Measurements from ENCODE around the gene CACNA1C.

The CACNA1C gene

DNA sequence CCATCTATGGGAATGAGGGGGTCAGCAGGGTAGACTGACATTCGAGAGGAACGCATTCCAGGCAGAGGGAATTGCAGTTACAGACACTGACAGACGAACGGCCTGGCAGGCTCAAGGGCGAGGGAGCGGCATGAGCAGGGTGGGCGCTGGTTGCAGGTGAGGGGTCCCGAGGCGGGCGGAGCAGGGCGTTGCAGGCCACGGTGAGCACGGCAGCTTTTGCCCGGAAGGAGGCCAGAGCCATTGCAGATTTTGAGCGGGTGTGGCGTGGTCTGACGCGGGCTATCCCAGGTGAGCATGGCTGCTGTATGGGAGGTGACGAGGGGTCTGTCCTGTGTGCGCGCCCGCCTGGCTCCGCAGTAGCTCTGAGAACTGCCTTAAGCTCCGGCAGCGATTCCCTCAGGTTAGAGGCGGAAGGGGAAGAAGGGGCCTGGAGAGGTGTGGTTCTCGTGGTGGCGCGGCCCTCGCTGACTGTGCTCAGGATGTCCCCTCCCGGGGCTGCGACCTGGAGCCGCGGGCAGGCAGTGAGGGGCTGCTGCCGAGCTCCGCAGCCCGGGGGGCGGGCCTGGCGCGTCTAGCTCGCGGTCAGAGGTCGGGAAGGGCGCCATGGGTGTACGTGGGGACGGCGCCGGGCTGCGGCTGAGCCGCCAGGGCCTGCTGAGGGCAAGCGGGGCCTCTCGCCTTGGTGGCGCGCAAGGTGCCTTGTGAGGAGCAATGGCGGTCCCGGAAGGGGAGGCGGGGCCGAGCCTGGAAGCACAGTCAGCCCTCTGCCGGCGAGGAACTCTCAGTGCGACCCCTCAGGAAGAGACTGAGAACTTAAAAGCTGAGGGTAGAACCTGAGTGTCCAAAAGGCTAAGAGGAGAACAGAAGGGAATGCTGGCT lies 177.1 kb downstream of the CACNA1C start:
- peaks cover 22% of the 10 kb centered on the region for H3K27me3 Mint-ChIP-seq
- CTCF ChIA-PET, result no interaction called here
- DNase-seq, result no peak
- H3K4me1 Mint-ChIP-seq, result no peaks in the 10 kb centered on the region
- no peaks in the 10 kb centered on the region for H3K36me3 Mint-ChIP-seq
- H3K4me3 Mint-ChIP-seq, result no peak overlapping the region
- H3K27ac Mint-ChIP-seq, result no peak overlapping the region
- H3K9me3 Mint-ChIP-seq, result no peaks in the 10 kb centered on the region

- no peak for DNase-seq
- Mint-ChIP-seq H3K27me3 (peaks cover 22% of the 10 kb centered on the region), H3K4me1 (no peaks in the 10 kb centered on the region), H3K36me3 (no peaks in the 10 kb centered on the region), H3K4me3 (no peak overlapping the region), H3K9me3 (no peaks in the 10 kb centered on the region), H3K27ac (no peak overlapping the region)
- CTCF ChIA-PET, result interaction anchor here (1.0 kb wide), 1 partner anchor 351 kb away, joined by 3 read pairs; no protein-coding TSS in a partner anchor
Observed at GRCh38 chr12:2231011-2231595, 178.3 kb downstream of the CACNA1C start.

- Mint-ChIP-seq H3K36me3 (no peaks in the 10 kb centered on the region), H3K4me1 (no peaks in the 10 kb centered on the region), H3K27me3 (peaks cover 21% of the 10 kb centered on the region), H3K27ac (no peak overlapping the region), H3K9me3 (no peaks in the 10 kb centered on the region), H3K4me3 (no peak overlapping the region)
- CTCF ChIA-PET, result interaction anchor here (1.0 kb wide), 1 partner anchor 350 kb away, joined by 3 read pairs; no protein-coding TSS in a partner anchor
- no peak for DNase-seq
Observed at GRCh38 chr12:2231956-2232355, 179.2 kb downstream of the CACNA1C start.

- H3K27ac Mint-ChIP-seq, result no peak overlapping the region
- no peaks in the 10 kb centered on the region for H3K36me3 Mint-ChIP-seq
- peaks cover 18% of the 10 kb centered on the region for H3K27me3 Mint-ChIP-seq
- no peak for DNase-seq
- no peaks in the 10 kb centered on the region for H3K9me3 Mint-ChIP-seq
- H3K4me1 Mint-ChIP-seq, result no peaks in the 10 kb centered on the region
- H3K4me3 Mint-ChIP-seq, result no peak overlapping the region
- CTCF ChIA-PET, result no interaction called here
Observed at GRCh38 chr12:2233034-2233433, 180.2 kb downstream of the CACNA1C start.

GRCh38 chr12:2234091-2234490 lies 181.3 kb downstream of the CACNA1C start:
- CTCF ChIA-PET, result no interaction called here
- no peak overlapping the region for H3K27ac Mint-ChIP-seq

GRCh38 chr12:2234646-2235350 lies 182.0 kb downstream of the CACNA1C start:
- no peaks in the 10 kb centered on the region for H3K9me3 Mint-ChIP-seq
- DNase-seq, result no peak
- H3K36me3 Mint-ChIP-seq, result no peaks in the 10 kb centered on the region
- no peak overlapping the region for H3K4me3 Mint-ChIP-seq
- CTCF ChIA-PET, result no interaction called here
- H3K27me3 Mint-ChIP-seq, result peaks cover 6% of the 10 kb centered on the region
- no peaks in the 10 kb centered on the region for H3K4me1 Mint-ChIP-seq
- H3K27ac Mint-ChIP-seq, result no peak overlapping the region

More at GRCh38 chr12:2234091-2234490, 181.3 kb downstream of the CACNA1C start:
- Mint-ChIP-seq H3K9me3 (no peaks in the 10 kb centered on the region), H3K4me3 (no peak overlapping the region), H3K27me3 (peaks cover 10% of the 10 kb centered on the region), H3K4me1 (no peaks in the 10 kb centered on the region), H3K36me3 (no peaks in the 10 kb centered on the region)
- no peak for DNase-seq

DNA sequence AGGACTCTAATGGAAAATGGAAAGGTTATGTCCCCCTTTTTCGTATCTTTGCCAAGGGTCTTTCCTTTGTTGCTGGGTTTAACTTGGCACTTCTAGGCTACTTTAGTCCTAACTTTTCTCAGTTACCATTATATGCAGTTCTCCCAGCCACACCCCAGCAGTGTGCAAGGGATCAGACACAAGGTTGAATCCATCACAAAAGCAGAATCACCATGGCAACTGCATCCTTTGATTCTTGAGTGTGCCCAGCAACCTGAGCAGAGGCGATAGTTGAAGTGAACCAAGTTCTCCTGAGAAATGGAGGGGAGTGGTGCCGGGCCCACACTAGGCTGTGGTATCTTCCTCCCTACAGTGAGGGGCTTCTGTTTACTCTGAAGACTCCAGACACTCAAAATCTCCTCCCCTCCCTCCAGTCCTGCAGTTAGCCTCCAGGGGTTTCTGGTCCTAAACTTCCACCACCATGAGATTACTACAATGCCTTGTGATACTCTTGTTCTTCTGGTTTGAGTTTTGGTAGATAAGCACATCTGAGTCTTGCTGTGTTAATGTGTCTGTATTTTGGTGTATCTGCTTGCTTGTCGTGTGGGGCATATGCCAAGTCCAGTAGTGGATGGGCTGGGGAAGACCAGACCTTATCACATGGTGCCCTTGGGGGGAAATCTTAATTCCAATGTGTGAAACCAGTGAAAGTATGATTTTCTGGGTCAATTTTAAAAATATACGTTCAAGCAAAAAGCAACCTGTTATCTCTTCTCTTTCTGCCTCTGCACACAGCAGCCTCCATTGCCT lies 183.9 kb downstream of the CACNA1C start:
- DNase-seq, result no peak
- H3K4me1 Mint-ChIP-seq, result no peaks in the 10 kb centered on the region
- H3K9me3 Mint-ChIP-seq, result no peaks in the 10 kb centered on the region
- CTCF ChIA-PET, result no interaction called here
- no peak overlapping the region for H3K4me3 Mint-ChIP-seq
- no peak overlapping the region for H3K27ac Mint-ChIP-seq
- H3K36me3 Mint-ChIP-seq, result no peaks in the 10 kb centered on the region
- peaks cover 10% of the 10 kb centered on the region for H3K27me3 Mint-ChIP-seq

- Mint-ChIP-seq H3K4me1 (no peaks in the 10 kb centered on the region), H3K9me3 (no peaks in the 10 kb centered on the region), H3K27ac (no peak overlapping the region), H3K27me3 (peaks cover 14% of the 10 kb centered on the region), H3K36me3 (no peaks in the 10 kb centered on the region), H3K4me3 (no peak overlapping the region)
- CTCF ChIA-PET, result no interaction called here
- DNase-seq, result no peak
Observed at GRCh38 chr12:2238111-2238510, 185.3 kb downstream of the CACNA1C start.

DNA sequence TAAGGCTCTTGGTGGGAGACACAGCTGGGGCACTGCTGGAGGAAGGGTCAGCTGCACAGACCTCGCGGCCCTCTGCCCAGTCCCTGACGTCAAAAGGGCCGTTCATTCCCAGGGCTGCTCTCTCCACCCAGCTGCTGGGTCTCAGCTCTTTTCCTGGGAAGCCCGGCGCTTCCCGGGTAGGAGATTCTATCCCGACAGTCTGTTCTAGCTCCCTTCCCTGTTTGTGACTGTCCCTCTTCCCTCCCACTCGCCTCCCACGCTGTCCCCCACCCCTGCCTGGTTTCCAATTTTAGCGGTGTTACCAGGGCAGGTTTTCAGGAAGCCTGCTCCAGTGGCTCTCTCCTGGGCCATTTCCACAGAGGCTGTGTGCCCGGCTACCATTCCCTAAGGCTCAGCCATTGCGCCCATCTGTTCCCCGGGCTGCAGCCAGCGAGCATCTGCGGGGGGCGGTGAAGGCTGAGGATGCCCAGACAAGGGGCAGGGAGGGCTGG lies 186.6 kb downstream of the CACNA1C start:
- Mint-ChIP-seq H3K4me3 (no peak overlapping the region), H3K27me3 (peaks cover 9% of the 10 kb centered on the region), H3K36me3 (no peaks in the 10 kb centered on the region), H3K4me1 (no peaks in the 10 kb centered on the region), H3K27ac (no peak overlapping the region), H3K9me3 (no peaks in the 10 kb centered on the region)
- no peak for DNase-seq
- CTCF ChIA-PET, result no interaction called here

DNA sequence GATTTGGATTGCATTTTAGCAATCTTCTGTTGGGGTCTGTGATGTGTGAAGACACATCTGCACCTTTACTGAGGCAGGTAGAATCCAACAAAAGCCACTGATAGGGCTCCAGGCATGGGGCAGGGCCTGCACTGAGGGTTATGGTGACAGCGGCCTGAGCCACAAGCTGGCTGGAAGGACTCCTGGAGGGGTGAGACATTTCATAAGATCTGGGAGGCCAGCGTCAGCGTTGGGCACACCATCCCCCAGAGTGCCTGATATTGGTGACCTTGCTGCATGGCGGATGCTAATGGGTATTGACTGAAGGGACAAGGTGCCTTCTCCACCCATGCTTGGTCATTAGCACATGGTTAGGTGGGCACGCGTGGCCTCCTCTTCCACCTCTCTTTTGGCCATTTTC lies 187.6 kb downstream of the CACNA1C start:
- H3K4me1 Mint-ChIP-seq, result no peaks in the 10 kb centered on the region
- peaks cover 9% of the 10 kb centered on the region for H3K27me3 Mint-ChIP-seq
- no peak overlapping the region for H3K4me3 Mint-ChIP-seq
- CTCF ChIA-PET, result no interaction called here
- no peak overlapping the region for H3K27ac Mint-ChIP-seq
- no peaks in the 10 kb centered on the region for H3K36me3 Mint-ChIP-seq
- DNase-seq, result no peak
- no peaks in the 10 kb centered on the region for H3K9me3 Mint-ChIP-seq

DNA sequence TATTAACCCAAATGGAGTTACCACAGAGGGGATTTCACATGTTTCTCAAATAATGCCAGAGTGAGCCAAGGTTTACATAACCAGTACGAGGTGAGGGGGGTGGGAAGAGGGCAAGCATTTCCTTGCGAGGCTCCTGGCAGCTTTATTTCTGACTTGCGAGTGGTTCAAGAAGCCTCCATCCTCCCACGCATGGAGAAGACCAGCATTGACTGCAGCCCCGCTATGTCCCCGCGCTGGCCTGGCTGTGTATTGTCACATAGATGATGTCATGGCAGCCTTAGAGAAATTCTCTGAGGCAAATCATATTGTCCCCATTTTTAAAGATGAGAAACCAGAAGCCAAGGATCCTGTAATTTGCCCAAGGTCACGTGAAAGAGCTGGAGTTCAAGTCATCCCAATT lies 188.2 kb downstream of the CACNA1C start:
- Mint-ChIP-seq H3K36me3 (no peaks in the 10 kb centered on the region), H3K27me3 (peaks cover 10% of the 10 kb centered on the region), H3K4me3 (no peak overlapping the region), H3K4me1 (no peaks in the 10 kb centered on the region), H3K27ac (no peak overlapping the region), H3K9me3 (no peaks in the 10 kb centered on the region)
- CTCF ChIA-PET, result no interaction called here
- no peak for DNase-seq

DNA sequence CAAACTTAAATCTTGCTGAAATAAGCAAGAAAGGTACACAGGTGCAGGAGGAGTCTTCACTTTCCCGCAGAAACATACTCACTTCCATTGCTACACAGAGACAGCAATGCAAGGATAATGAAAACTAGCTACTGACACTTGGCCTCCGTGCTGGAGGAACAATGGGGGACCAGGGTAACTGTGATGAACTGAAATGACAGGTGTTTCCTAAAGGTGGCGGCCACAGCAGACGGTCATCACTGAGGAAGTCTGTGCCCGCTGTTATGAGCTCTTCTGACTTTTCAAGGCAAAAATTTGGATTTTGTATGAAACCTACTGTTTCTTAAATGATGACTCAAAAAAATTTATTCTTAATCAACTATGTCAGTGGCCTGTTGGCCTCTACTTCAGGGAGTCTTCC lies 189.4 kb downstream of the CACNA1C start:
- CTCF ChIA-PET, result no interaction called here
- Mint-ChIP-seq H3K4me3 (no peak overlapping the region), H3K27ac (no peak overlapping the region), H3K27me3 (peaks cover 12% of the 10 kb centered on the region), H3K9me3 (no peaks in the 10 kb centered on the region), H3K36me3 (no peaks in the 10 kb centered on the region), H3K4me1 (no peaks in the 10 kb centered on the region)
- no peak for DNase-seq

- Mint-ChIP-seq H3K4me3 (no peak overlapping the region), H3K9me3 (no peaks in the 10 kb centered on the region), H3K4me1 (no peaks in the 10 kb centered on the region), H3K27ac (no peak overlapping the region), H3K36me3 (no peaks in the 10 kb centered on the region), H3K27me3 (peaks cover 12% of the 10 kb centered on the region)
- no peak for DNase-seq
- CTCF ChIA-PET, result no interaction called here
Observed at GRCh38 chr12:2242816-2243215, 190.0 kb downstream of the CACNA1C start.

DNA sequence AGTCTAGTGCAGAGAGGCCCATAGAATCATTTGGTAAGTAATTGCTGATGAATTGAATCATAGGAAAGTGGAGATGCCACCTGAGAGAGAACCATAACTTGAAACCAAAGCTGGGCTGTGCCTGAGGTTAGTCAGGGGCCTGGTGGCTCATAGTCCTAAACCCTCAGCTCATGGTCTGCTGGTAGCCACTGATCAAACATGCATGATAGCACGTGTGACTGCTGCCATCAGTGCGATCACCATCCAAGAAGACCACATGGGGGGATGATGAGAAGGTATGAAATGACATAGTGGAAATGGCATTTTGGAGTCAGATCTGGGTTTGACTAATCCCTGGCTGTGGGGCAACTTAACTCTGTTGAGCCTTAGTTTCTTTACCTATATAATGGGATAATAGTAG lies 190.5 kb downstream of the CACNA1C start:
- no peak for DNase-seq
- Mint-ChIP-seq H3K9me3 (no peaks in the 10 kb centered on the region), H3K27me3 (peaks cover 12% of the 10 kb centered on the region), H3K36me3 (no peaks in the 10 kb centered on the region), H3K4me1 (no peaks in the 10 kb centered on the region), H3K4me3 (no peak overlapping the region), H3K27ac (no peak overlapping the region)
- CTCF ChIA-PET, result no interaction called here
